ENCODE measurements around the gene CBX4. TPM values are rescaled to one million over a fixed set of nuclear protein-coding genes. Genes with fewer than 3 reads are reported as not detected.

The CBX4 gene
- total RNA-seq, 1 donor from 2014 or later: 16.9 TPM

DNA sequence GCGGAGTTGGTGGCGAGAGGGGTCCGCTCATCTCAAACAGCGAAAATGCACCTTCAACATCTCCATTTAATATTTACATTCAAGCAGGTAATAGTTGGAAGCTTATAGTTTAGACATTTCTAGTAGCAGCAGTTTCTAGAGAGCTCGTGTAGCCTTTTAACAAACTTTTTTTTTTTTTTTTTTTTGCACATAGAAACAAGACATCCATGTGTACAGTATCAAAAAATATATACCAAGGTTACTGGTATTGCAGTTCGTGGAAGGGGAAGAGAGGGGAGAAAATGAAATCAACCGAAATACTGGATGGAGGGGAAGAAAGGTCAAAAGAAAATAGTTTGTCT lies 6.2 kb downstream of the CBX4 start:
- peaks cover 12% of the 10 kb centered on the region for H3K4me1 Mint-ChIP-seq (ENCODE audit: low read depth, unreplicated experiment)
- TF ChIP-seq EZH2 (IDR thresholded peaks at IDR 0.05; ENCODE audit: insufficient read depth, low read length): no peak
- TF ChIP-seq, protein P1, sequence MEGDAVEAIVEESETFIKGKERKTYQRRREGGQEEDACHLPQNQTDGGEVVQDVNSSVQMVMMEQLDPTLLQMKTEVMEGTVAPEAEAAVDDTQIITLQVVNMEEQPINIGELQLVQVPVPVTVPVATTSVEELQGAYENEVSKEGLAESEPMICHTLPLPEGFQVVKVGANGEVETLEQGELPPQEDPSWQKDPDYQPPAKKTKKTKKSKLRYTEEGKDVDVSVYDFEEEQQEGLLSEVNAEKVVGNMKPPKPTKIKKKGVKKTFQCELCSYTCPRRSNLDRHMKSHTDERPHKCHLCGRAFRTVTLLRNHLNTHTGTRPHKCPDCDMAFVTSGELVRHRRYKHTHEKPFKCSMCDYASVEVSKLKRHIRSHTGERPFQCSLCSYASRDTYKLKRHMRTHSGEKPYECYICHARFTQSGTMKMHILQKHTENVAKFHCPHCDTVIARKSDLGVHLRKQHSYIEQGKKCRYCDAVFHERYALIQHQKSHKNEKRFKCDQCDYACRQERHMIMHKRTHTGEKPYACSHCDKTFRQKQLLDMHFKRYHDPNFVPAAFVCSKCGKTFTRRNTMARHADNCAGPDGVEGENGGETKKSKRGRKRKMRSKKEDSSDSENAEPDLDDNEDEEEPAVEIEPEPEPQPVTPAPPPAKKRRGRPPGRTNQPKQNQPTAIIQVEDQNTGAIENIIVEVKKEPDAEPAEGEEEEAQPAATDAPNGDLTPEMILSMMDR (IDR thresholded peaks at IDR 0.05; ENCODE audit: insufficient read depth, low read depth, low read length): no peak
- Histone ChIP-seq H3K9me3 (ENCODE audit: insufficient read depth, low read depth, low read length) (no peaks in the 10 kb centered on the region), H3K36me3 (ENCODE audit: insufficient read depth, low read length) (no peaks in the 10 kb centered on the region), H3K9ac (ENCODE audit: low read length) (no peak overlapping the region), H3K4me2 (ENCODE audit: low read length) (peak overlapping the region; percentile 75), H3K27ac (ENCODE audit: low read depth, low read length) (no peak overlapping the region), H3K4me3 (ENCODE audit: insufficient read depth, low read depth, low read length) (no peak overlapping the region), H3K27me3 (ENCODE audit: insufficient read depth, low read length) (no peaks in the 10 kb centered on the region), H3K79me2 (ENCODE audit: insufficient read depth, low read length) (peaks cover 30% of the 10 kb centered on the region), H3K4me1 (ENCODE audit: insufficient read depth, low read length) (peaks cover 37% of the 10 kb centered on the region), H2AFZ (ENCODE audit: low read depth, low read length) (no peak overlapping the region), H4K20me1 (ENCODE audit: insufficient read depth, low read length) (peaks cover 50% of the 10 kb centered on the region)
- peaks cover 4% of the 10 kb centered on the region for H3K9me3 Mint-ChIP-seq (ENCODE audit: unreplicated experiment)
- H3K4me3 Mint-ChIP-seq (ENCODE audit: unreplicated experiment): peak overlapping the region; percentile 29
- peaks cover 21% of the 10 kb centered on the region for H3K27me3 Mint-ChIP-seq (ENCODE audit: low read depth, unreplicated experiment)
- H3K27ac Mint-ChIP-seq (ENCODE audit: unreplicated experiment): peak overlapping the region; percentile 59
- DNase-seq (ENCODE audit: low read depth) (no peak), FAIRE-seq (no peak)
- H3K36me3 Mint-ChIP-seq (ENCODE audit: low read depth, unreplicated experiment): peaks cover 8% of the 10 kb centered on the region

GRCh38 chr17:79832218-79833109 lies 6.8 kb downstream of the CBX4 start:
- DNase-seq (ENCODE audit: low read depth): no peak
- peaks cover 21% of the 10 kb centered on the region for H3K27me3 Mint-ChIP-seq (ENCODE audit: low read depth, unreplicated experiment)
- H3K79me2 ChIP-seq (ENCODE audit: insufficient read depth, low read length): peaks cover 24% of the 10 kb centered on the region
- peaks cover 4% of the 10 kb centered on the region for H3K9me3 Mint-ChIP-seq (ENCODE audit: unreplicated experiment)
- no peak overlapping the region for H3K4me3 ChIP-seq (ENCODE audit: insufficient read depth, low read depth, low read length)
- H3K4me1 Mint-ChIP-seq (ENCODE audit: low read depth, unreplicated experiment): peaks cover 12% of the 10 kb centered on the region
- H3K36me3 ChIP-seq (ENCODE audit: insufficient read depth, low read length): no peaks in the 10 kb centered on the region
- TF ChIP-seq, protein P1 (IDR thresholded peaks at IDR 0.05; ENCODE audit: insufficient read depth, low read depth, low read length): no peak
- no peak for TF ChIP-seq EZH2 (IDR thresholded peaks at IDR 0.05; ENCODE audit: insufficient read depth, low read length)
- peaks cover 44% of the 10 kb centered on the region for H4K20me1 ChIP-seq (ENCODE audit: insufficient read depth, low read length)
- H3K27me3 ChIP-seq (ENCODE audit: insufficient read depth, low read length): no peaks in the 10 kb centered on the region
- peak overlapping the region; percentile 3 for H3K9ac ChIP-seq (ENCODE audit: low read length)
- H3K27ac ChIP-seq (ENCODE audit: low read depth, low read length): no peak overlapping the region
- H3K4me2 ChIP-seq (ENCODE audit: low read length): peak overlapping the region; percentile 75
- peaks cover 30% of the 10 kb centered on the region for H3K4me1 ChIP-seq (ENCODE audit: insufficient read depth, low read length)
- FAIRE-seq: no peak
- H3K36me3 Mint-ChIP-seq (ENCODE audit: low read depth, unreplicated experiment): peaks cover 8% of the 10 kb centered on the region
- H3K9me3 ChIP-seq (ENCODE audit: insufficient read depth, low read depth, low read length): no peaks in the 10 kb centered on the region
- H3K4me3 Mint-ChIP-seq (ENCODE audit: unreplicated experiment): no peak overlapping the region
- peak overlapping the region; percentile 52 for H2AFZ ChIP-seq (ENCODE audit: low read depth, low read length)
- peak overlapping the region; percentile 59 for H3K27ac Mint-ChIP-seq (ENCODE audit: unreplicated experiment)
